Naive thymus-derived CD8-positive, alpha-beta T cell (primary cell): Measurements from ENCODE around the gene CFAP68. TPM values are rescaled to one million over a fixed set of nuclear protein-coding genes. Genes with fewer than 3 reads are reported as not detected.
"Not testable (repeated sequence)": the region's sequence is repeated elsewhere in the genome, so short reads cannot be mapped to it uniquely, and the experiment has no call there.

Experiments used
- ATAC-seq, 2 donors: fragments of 150-1000 bp; cut with Tn5 transposase in 1 of 2; sonication (Bioruptor Pico), chemical (Tn5 transposase) in 1 of 2; 1 replicate in 1 of 2; 2 replicates in 1 of 2; pipeline ENCODE4 v1.10.0; 2021; ENCODE audit warnings: mild to moderate bottlenecking in 2 of 2, moderate library complexity in 2 of 2
- POLR2A ChIA-PET: fragments of 350-600 bp; sonication (Branson Sonifier 250); formaldehyde crosslinking; loops from one replicate; lab custom pipeline; 2021; ENCODE audit warnings: antibody characterized with exemption; lab: Charles Lee
- DNase-seq, 10 donors: peaks; one replicate each; pipeline versions ENCODE4 v3.0.0 to v3.0.0-alpha.2; 2020 to 2022
- H3K27ac Mint-ChIP-seq, 10 donors: one replicate each; pipeline ENCODE4 v1.8.0; 2020 to 2022; ENCODE audit warnings: mild to moderate bottlenecking in 10 of 10, mixed read lengths in 10 of 10, moderate library complexity in 4 of 10, inconsistent platforms in 1 of 10
- H3K27me3 Mint-ChIP-seq, 5 donors: one replicate each; pipeline ENCODE4 v1.8.0; 2021 to 2022; ENCODE audit warnings: mixed read lengths in 5 of 5
- H3K36me3 Mint-ChIP-seq, 3 donors: one replicate each; pipeline ENCODE4 v1.8.0; 2020 to 2022; ENCODE audit warnings: mixed read lengths in 3 of 3, mild to moderate bottlenecking in 2 of 3, inconsistent platforms in 1 of 3
- H3K4me1 Mint-ChIP-seq, 4 donors: one replicate each; pipeline ENCODE4 v1.8.0; 2021 to 2022; ENCODE audit warnings: mixed read lengths in 4 of 4
- H3K4me3 Mint-ChIP-seq, 10 donors: one replicate each; pipeline ENCODE4 v1.8.0; 2020 to 2022; ENCODE audit warnings: mild to moderate bottlenecking in 10 of 10, mixed read lengths in 10 of 10, moderate library complexity in 6 of 10, inconsistent platforms in 1 of 10
- H3K9me3 Mint-ChIP-seq, 9 donors: one replicate each; pipeline ENCODE4 v1.8.0; 2020 to 2022; ENCODE audit warnings: mixed read lengths in 9 of 9, mild to moderate bottlenecking in 3 of 9, inconsistent platforms in 1 of 9, moderate library complexity in 1 of 9
- polyA plus RNA-seq, 3 donors: library from polyadenylated mRNA; unstranded; fragments of 300-500 nt; fragmentation: Illumina TruSeq; gene quantifications; one replicate each; pipeline ENCODE4 v1.2.3, GENCODE V29; 2021
- total RNA-seq, 8 experiments: library from RNA in 2 of 8; stranded (reverse) in 2 of 8; gene quantifications; one replicate each; pipeline ENCODE4 v1.2.3 and lab custom pipeline; 2021 to 2026

Gene CFAP68
- total and polyA plus RNA-seq, 5 experiments from 2014 or later = 22.9 to 33.5 (median 29.5) TPM

DNA sequence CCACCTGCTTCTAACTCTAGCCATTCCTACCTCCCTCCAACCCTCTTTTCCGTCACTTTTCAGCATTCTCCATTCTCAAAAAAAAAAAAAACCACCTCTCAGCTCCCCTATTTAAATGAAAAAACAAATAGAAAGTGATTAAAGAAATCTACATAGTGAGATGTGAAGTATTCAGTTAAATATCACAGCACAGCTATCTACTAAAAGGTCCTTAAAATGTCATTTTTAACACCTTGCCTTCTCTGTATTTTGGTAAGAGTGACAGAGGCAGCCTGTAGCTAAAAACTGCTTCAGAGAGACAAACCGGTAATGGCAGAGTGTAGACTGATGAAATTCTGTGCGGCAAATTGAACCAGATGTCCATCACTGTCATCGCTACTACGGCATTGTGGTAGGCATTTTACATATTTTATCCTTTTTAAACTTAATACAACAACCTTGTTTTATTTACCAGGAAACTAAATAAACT lies 7.6 kb upstream of the CFAP68 start:
- ATAC-seq (no peak), DNase-seq (no peak)
- Mint-ChIP-seq H3K9me3 (no peaks in the 10 kb centered on the region), H3K27ac (peak overlapping the region; percentile 87 to 98 (median 95)), H3K27me3 (no peaks in the 10 kb centered on the region), H3K4me1 (peaks cover 10 to 31% (median 25%) of the 10 kb centered on the region in 4 donors), H3K4me3 (peak overlapping the region; percentile 91 to 96 (median 93)), H3K36me3 (peaks cover 14 to 38% (median 17%) of the 10 kb centered on the region in 3 donors)
- POLR2A ChIA-PET = interaction anchor here (0.6 to 2.5 kb wide), 6 partner anchors 9 to 215 kb away, joined by 3 to 23 read pairs (median 4); partner anchors contain the start of genes CFAP68, PPP2R1B, SDHD and TIMM8B

DNA sequence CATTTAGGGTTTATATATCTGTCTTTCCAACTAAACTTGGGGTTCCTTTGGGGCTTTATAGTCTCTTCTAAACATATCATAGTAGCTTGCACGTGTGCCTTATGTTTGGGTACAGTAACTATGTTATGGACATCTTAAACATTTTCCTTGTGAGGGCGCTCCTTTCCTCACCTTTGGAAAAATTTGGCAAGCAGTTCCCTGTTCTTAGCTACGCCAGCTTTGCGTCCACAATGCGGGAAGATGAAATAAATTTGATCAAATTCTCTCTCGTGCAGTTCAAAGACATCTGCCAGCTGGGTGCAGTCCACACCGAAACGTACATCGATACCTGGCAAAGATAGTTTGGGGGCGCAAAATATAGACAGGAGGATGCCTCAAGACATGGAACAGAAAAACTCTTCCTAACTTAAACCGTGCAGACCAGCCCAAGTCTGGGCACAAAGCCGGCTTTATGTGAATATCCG lies 924 bp upstream of the CFAP68 start:
- POLR2A ChIA-PET = interaction anchor here (0.8 to 1.5 kb wide), 2 partner anchors 9 to 49 kb away, joined by 3 read pairs; no protein-coding TSS in a partner anchor
- ATAC-seq (peak; percentile 2 to 20), DNase-seq (no peak)
- H3K4me3 Mint-ChIP-seq = peak overlapping the region; percentile 84 to 100 (median 97)
- H3K4me1 Mint-ChIP-seq = peaks cover 11 to 28% (median 25%) of the 10 kb centered on the region in 4 donors
- peaks cover 0 to 8% (median 0%) of the 10 kb centered on the region in 9 donors for H3K9me3 Mint-ChIP-seq
- H3K27me3 Mint-ChIP-seq = no peaks in the 10 kb centered on the region
- H3K36me3 Mint-ChIP-seq = peaks cover 0 to 31% (median 19%) of the 10 kb centered on the region in 3 donors
- H3K27ac Mint-ChIP-seq = peak overlapping the region; percentile 96 to 100 (median 100)

DNA sequence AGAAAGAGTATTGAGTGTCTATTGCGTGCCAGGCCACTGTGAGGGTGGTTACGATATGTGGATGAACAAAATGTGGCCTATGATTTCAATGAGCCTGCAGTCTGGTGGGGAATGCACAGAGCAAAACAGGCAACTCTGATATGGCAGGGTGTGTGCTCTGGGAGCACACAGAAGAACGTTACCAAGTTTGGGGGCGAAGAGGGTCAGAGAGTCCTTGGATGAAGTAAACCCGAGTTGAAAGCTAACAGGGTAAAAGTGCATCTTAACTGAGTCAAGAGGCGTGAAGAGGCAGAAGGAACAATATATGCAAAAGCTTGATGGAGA lies 258 bp downstream of the CFAP68 start:
- Mint-ChIP-seq H3K27ac (peak overlapping the region; percentile 96 to 100 (median 100)), H3K27me3 (no peaks in the 10 kb centered on the region), H3K36me3 (peaks cover 0 to 34% (median 22%) of the 10 kb centered on the region in 3 donors), H3K9me3 (peaks cover 0 to 8% (median 0%) of the 10 kb centered on the region in 9 donors), H3K4me3 (peak overlapping the region; percentile 84 to 100 (median 97)), H3K4me1 (peaks cover 9 to 28% (median 25%) of the 10 kb centered on the region in 4 donors)
- ATAC-seq = peak in 1 of 2 donors; percentile 9
- POLR2A ChIA-PET = interaction anchor here (0.6 to 3.2 kb wide), 3 partner anchors 8 to 149 kb away, joined by 4 to 19 read pairs (median 13); partner anchors contain the start of gene ALG9
- DNase-seq = no peak

DNA sequence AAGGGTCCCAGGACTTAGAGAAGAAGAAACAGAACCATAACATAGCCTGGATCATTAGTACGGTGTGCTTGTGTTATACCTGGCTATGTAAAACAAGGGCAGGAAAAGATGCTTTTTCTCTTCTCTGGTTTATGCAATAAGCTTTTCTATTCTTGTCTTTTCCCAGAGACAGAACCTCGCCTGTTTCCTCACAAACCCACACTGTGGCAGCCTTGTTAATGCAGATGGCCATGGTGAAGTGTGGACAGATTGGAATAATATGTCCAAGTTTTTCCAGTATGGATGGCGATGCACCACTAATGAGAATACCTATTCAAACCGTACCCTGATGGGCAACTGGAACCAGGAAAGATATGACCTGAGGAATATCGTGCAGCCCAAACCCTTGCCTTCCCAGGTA lies 2.9 kb downstream of the CFAP68 start:
- H3K9me3 Mint-ChIP-seq = peaks cover 0 to 8% (median 0%) of the 10 kb centered on the region in 9 donors
- no peaks in the 10 kb centered on the region for H3K27me3 Mint-ChIP-seq
- H3K4me1 Mint-ChIP-seq = peaks cover 9 to 23% (median 22%) of the 10 kb centered on the region in 4 donors
- H3K27ac Mint-ChIP-seq = peak overlapping the region in 1 of 10 donors; percentile 11
- H3K4me3 Mint-ChIP-seq = no peak overlapping the region
- POLR2A ChIA-PET = interaction anchor here (3.2 kb wide), 1 partner anchor 11 kb away, joined by 19 read pairs; the partner anchor contains the start of gene ALG9
- DNase-seq = no peak
- ATAC-seq = no peak
- H3K36me3 Mint-ChIP-seq = peaks cover 0 to 23% (median 14%) of the 10 kb centered on the region in 3 donors

DNA sequence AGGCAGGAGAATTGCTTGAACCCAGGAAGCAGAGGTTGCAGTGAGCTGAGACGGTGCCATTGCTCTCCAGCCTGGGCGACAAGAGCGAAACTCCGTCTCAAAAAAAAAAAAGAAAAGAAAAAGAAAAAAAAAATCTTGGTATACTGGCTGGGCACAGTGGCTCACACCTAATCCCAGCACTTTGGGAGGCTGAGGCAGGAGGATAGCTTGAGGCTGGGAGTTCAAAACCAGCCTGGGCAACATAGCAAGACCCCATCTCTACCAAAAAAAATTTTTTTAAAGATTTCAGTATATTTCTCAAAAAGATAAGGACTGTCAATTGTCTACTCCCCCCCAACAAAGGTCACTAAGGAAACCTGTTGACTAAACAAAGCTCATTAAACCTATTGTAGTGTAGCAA lies 5.7 kb downstream of the CFAP68 start:
- H3K9me3 Mint-ChIP-seq, ATAC-seq, H3K4me3 Mint-ChIP-seq, H3K27me3 Mint-ChIP-seq, POLR2A ChIA-PET, H3K4me1 Mint-ChIP-seq, DNase-seq, H3K27ac Mint-ChIP-seq: not testable (repeated sequence)
- peaks cover 0 to 23% (median 12%) of the 10 kb centered on the region in 3 donors for H3K36me3 Mint-ChIP-seq

DNA sequence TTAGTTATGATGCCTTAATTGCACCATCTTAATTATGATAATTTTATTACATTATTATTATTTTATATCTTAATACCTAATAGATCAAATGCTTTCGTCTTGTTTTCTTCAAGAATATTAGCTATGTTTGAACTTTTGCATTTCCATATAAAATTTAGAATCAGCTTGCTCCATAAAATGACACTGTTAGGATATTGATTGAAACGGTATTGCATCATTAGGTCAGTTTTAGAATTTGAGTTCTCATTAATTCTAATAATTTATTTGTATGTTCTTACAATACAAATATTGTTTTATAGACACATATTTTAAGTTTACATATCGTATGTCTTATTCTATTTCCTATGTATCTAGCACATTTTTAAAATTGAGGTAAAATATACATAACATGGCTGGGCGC lies 6.7 kb downstream of the CFAP68 start:
- H3K4me1 Mint-ChIP-seq = peaks cover 0 to under 1% (median 0%) of the 10 kb centered on the region in 4 donors
- H3K27ac Mint-ChIP-seq = no peak overlapping the region
- POLR2A ChIA-PET = no interaction called here
- no peaks in the 10 kb centered on the region for H3K9me3 Mint-ChIP-seq
- peaks cover 0 to 23% (median 12%) of the 10 kb centered on the region in 3 donors for H3K36me3 Mint-ChIP-seq
- no peaks in the 10 kb centered on the region for H3K27me3 Mint-ChIP-seq
- no peak overlapping the region for H3K4me3 Mint-ChIP-seq
- ATAC-seq (no peak), DNase-seq (no peak)

DNA sequence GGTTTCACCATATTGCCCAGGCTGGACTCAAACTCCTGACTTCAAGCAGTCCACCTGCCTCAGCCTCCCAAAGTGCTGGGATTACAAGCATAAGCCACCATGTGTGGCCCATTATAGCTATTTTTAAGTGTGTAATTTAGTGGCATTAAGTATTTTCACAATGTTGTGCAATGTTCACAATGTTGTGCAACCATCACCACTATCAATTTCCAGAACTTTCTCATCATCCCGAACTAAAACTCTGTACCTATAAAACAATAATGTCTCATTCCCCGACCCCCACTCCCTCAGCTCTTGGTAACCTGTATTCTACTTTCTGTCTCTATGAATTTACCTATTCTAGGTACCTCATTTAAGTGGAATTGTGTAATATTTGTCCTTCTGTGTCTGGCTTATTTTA lies 7.5 kb downstream of the CFAP68 start:
- Mint-ChIP-seq H3K4me3 (no peak overlapping the region), H3K36me3 (peaks cover 0 to 23% (median 12%) of the 10 kb centered on the region in 3 donors), H3K27me3 (no peaks in the 10 kb centered on the region), H3K9me3 (no peaks in the 10 kb centered on the region), H3K4me1 (no peaks in the 10 kb centered on the region), H3K27ac (peak overlapping the region in 1 of 10 donors; percentile 12)
- POLR2A ChIA-PET = interaction anchor here (0.6 to 0.9 kb wide), 2 partner anchors 9 to 35 kb away, joined by 3 read pairs; no protein-coding TSS in a partner anchor
- ATAC-seq = no peak
- DNase-seq = no peak

DNA sequence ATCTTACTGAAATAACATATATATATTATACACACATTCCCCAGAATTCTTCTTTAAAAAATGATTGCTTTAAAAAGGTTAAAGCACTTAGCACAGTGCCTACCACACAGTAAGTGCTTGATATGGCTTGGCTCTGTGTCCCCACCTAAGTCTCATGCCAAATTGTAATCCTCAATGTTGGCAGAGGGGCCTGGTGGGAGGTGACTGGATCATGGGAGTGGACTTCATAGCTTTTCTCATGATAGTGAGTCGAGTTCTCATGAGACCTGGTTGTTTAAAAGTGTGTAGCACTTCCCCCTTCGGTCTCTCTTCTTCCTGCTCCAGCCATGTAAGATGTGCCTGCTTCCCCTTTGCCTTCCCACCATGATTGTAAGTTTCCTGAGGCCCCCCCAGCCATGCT lies 26.1 kb downstream of the CFAP68 start:
- peaks cover 0 to 6% (median 0%) of the 10 kb centered on the region in 9 donors for H3K9me3 Mint-ChIP-seq
- ATAC-seq (no peak), DNase-seq (no peak)
- H3K27ac Mint-ChIP-seq = no peak overlapping the region
- no peaks in the 10 kb centered on the region for H3K4me1 Mint-ChIP-seq
- H3K4me3 Mint-ChIP-seq = no peak overlapping the region
- POLR2A ChIA-PET = no interaction called here
- H3K36me3 Mint-ChIP-seq = peaks cover 8 to 17% (median 14%) of the 10 kb centered on the region in 3 donors
- H3K27me3 Mint-ChIP-seq = peaks cover under 1 to 28% (median 12%) of the 10 kb centered on the region in 5 donors

DNA sequence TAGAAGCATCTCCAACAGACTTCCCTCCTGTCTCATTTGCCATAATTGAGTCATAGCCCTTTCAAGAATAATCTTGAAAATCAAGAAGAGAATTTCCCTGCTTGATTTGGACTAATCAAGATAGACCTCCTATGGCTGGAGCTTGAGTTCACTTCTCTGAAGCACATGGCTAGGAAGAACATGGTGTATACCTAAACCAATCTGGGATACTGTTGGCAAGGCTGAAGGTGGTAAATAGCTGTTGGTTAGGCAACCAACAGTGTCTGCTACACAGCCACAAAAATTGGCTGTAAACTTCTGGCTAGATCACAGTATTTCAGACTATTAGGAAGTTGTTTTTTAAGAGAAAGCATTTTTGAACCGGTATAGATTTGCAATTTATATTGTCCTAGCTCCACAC lies 27.3 kb downstream of the CFAP68 start:
- DNase-seq = no peak
- Mint-ChIP-seq H3K27ac (no peak overlapping the region), H3K36me3 (peaks cover 12 to 17% (median 14%) of the 10 kb centered on the region in 3 donors), H3K4me3 (no peak overlapping the region), H3K27me3 (peaks cover 12 to 35% (median 22%) of the 10 kb centered on the region in 5 donors), H3K4me1 (no peaks in the 10 kb centered on the region), H3K9me3 (peaks cover 0 to 6% (median 0%) of the 10 kb centered on the region in 9 donors)
- no peak for ATAC-seq
- POLR2A ChIA-PET = no interaction called here

DNA sequence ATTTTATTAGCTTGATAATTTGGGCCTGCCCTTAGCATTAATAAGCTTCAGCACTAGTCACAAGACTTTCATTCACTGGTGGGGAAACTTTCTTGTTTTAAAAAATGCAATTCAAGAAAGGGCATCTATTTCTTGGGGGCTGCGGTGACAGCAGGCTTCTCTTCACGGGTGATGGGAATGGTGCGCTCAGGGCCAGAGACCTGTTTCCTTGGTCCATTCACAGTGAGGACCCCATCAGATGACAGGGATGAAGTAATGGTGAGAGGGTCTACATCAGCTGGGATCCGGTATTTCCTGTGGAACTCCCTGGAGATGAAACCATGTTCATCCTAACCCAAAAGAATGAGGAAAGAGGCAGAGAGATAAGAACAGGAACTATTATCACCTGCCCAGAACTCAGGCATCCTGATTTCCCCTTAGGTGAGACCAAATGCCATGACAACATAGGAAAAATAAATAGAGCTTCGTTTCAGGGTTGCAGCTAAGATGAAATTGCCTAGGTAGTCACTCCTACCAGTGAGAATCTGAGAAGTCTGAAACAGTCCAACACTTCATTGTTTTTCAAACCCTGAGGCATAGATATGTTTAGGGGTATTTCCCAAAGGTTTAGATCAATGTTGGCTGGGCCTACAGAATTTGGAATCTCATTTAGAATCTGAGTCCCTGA lies 29.4 kb downstream of the CFAP68 start:
- Mint-ChIP-seq H3K4me1 (peaks cover 0 to 3% (median under 1%) of the 10 kb centered on the region in 4 donors), H3K27ac (no peak overlapping the region), H3K27me3 (peaks cover 10 to 33% (median 27%) of the 10 kb centered on the region in 5 donors), H3K36me3 (peaks cover 7 to 15% (median 9%) of the 10 kb centered on the region in 3 donors), H3K4me3 (no peak overlapping the region), H3K9me3 (peaks cover 0 to 6% (median 0%) of the 10 kb centered on the region in 9 donors)
- POLR2A ChIA-PET = no interaction called here
- DNase-seq (no peak), ATAC-seq (no peak)

DNA sequence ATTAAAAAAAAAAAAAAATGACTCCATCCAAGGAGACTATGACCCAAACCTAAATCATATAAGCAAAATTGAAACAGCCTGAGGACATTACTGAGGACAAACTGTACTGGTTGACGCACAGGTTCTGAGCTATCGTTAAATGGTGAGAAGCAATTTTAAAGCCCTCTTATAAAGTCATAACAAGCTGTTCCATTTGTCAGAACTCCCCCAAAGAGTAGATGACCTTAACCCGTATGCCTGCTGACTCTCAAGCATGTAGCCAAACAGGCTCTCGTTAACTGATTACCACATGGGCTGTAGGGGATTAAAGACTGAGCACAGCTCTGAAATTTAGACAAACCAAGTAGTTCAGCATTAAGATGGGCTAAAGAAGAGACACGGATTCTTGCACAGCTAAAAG lies 30.0 kb downstream of the CFAP68 start:
- Mint-ChIP-seq H3K36me3 (peaks cover 7 to 14% (median 9%) of the 10 kb centered on the region in 3 donors), H3K27me3 (peaks cover 14 to 39% (median 30%) of the 10 kb centered on the region in 5 donors), H3K4me1 (peaks cover 0 to 3% (median under 1%) of the 10 kb centered on the region in 4 donors), H3K27ac (no peak overlapping the region), H3K9me3 (peaks cover 0 to 6% (median 0%) of the 10 kb centered on the region in 9 donors), H3K4me3 (no peak overlapping the region)
- ATAC-seq = no peak
- DNase-seq = no peak
- POLR2A ChIA-PET = no interaction called here

DNA sequence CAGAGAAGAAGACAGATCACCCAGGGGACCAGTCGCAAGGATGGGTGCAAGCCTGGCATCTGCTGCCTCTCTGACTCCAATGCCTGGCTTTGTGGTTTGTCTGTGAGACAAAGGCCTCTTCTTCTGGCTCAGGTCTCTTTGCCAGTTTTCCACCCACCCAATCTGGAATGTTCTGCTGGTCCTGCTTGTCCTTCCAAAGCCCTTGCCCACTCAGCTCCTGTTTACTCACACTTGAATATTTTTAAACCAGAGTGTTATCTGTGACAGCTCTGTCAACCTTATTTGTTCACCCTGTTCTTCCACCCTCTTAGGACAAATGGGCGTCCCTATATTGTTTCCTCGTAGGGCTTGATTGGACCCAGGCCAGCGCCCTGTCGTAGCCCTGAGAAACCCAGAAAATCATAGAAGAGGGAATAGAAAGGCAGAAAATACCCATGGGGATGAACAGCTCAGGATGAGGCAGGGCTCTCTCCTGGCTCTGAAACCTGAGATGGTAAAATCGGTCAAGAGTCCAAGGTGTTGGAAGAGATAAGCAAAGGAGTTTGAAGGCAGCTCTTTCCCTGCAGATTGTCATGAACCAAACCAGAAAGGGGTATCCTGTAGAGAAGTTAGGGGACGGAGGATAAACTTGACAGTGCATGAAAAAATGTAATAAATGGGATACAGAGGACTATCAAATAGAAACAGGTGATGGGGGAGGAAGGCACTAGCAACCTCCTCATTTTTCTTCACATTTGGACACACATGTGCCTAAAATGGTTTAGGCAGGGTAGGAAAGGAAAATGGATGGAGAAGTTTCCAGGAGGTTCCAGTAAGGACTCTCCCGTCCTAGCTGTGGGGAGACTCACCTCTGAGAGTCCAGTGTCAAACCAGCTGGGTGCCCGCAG lies 31.6 kb downstream of the CFAP68 start:
- no peaks in the 10 kb centered on the region for H3K9me3 Mint-ChIP-seq
- no peak overlapping the region for H3K27ac Mint-ChIP-seq
- peaks cover 0 to 4% (median 0%) of the 10 kb centered on the region in 3 donors for H3K36me3 Mint-ChIP-seq
- H3K4me1 Mint-ChIP-seq = peaks cover 0 to 3% (median under 1%) of the 10 kb centered on the region in 4 donors
- no peak overlapping the region for H3K4me3 Mint-ChIP-seq
- ATAC-seq = no peak
- POLR2A ChIA-PET = no interaction called here
- peaks cover 16 to 53% (median 33%) of the 10 kb centered on the region in 5 donors for H3K27me3 Mint-ChIP-seq
- DNase-seq = no peak
